Activated CD4-positive, alpha-beta T cell treated with anti-CD3 and anti-CD28 coated beads, Interleukin-2, amount 50 U/mL, for 16 hours (primary cell): ENCODE results near the gene CRIM1.
A peak's percentile ranks its signal among the peaks of the same experiment; 100 is the strongest.

Experiments used
- DNase-seq: peaks from one replicate; pipeline ENCODE4 v3.0.0-alpha.2; 2020

Gene CRIM1

GRCh38 chr2:36373149-36373926 is 17.8 kb downstream of the CRIM1 start:
- peak; percentile 13 for DNase-seq

GRCh38 chr2:36374585-36374984 is 19.0 kb downstream of the CRIM1 start:
- DNase-seq: no peak

GRCh38 chr2:36376319-36376765 is 20.8 kb downstream of the CRIM1 start:
- no peak for DNase-seq

GRCh38 chr2:36376992-36377738 is 21.6 kb downstream of the CRIM1 start:
- no peak for DNase-seq

- DNase-seq: peak; percentile 26
Observed at GRCh38 chr2:36379710-36380448, 24.3 kb downstream of the CRIM1 start.

- no peak for DNase-seq
Observed at GRCh38 chr2:36380624-36381481, 25.3 kb downstream of the CRIM1 start.

GRCh38 chr2:36381993-36382392 is 26.4 kb downstream of the CRIM1 start:
- no peak for DNase-seq

GRCh38 chr2:36382472-36382871 is 26.9 kb downstream of the CRIM1 start:
- no peak for DNase-seq

GRCh38 chr2:36383726-36384125 is 28.1 kb downstream of the CRIM1 start:
- DNase-seq: no peak

GRCh38 chr2:36384454-36384853 is 28.9 kb downstream of the CRIM1 start:
- DNase-seq: no peak

- no peak for DNase-seq
Observed at GRCh38 chr2:36385603-36386002, 30.0 kb downstream of the CRIM1 start.

GRCh38 chr2:36387258-36387916 is 31.8 kb downstream of the CRIM1 start:
- DNase-seq: peak; percentile 43

GRCh38 chr2:36388472-36388871 is 32.9 kb downstream of the CRIM1 start:
- DNase-seq: no peak

GRCh38 chr2:36389091-36389564 is 33.5 kb downstream of the CRIM1 start:
- no peak for DNase-seq

GRCh38 chr2:36389577-36389976 is 34.0 kb downstream of the CRIM1 start:
- no peak for DNase-seq

- DNase-seq: no peak
Observed at GRCh38 chr2:36392571-36393255, 37.1 kb downstream of the CRIM1 start.

- no peak for DNase-seq
Observed at GRCh38 chr2:36393738-36394256, 38.2 kb downstream of the CRIM1 start.

GRCh38 chr2:36394804-36395203 is 39.2 kb downstream of the CRIM1 start:
- DNase-seq: no peak

GRCh38 chr2:36395866-36396265 is 40.3 kb downstream of the CRIM1 start:
- no peak for DNase-seq

- DNase-seq: no peak
Observed at GRCh38 chr2:36396878-36397539, 41.4 kb downstream of the CRIM1 start.
